ENCODE measurements around the gene TRMU. TPM values are rescaled to one million over a fixed set of nuclear protein-coding genes. Genes with fewer than 3 reads are reported as not detected.

Gene TRMU
- total RNA-seq, 3 donors from 2014 or later, result 40.5 to 41.5 (median 41.2) TPM

DNA sequence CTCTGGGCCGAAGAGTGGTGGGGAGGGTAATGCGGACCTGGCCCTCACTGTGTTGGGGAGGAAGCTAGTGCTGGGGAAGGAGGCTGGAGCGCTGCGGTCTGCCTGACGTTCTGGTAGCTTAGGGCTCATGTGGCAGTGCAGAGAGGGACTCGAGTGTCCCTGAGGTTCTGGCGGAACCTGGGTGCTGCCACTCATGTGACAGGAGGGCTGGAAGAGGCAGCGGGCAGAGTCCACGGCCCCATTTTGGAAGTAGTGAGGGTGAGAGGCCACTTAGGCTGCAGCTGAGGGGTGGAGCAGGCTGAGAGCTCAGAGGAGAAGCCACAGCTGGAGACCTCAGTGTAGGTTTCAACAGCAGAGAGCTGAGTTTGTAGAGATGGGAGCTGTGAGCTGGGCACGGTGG is 16.2 kb upstream of the TRMU start:
- no peaks in the 10 kb centered on the region for H3K36me3 ChIP-seq (ENCODE audit: low read depth)
- TF ChIP-seq CTCF (IDR thresholded peaks at IDR 0.05), result no peak
- intact Hi-C loops (cut with DNase I, micrococcal nuclease), result loop anchor here in 1 of 2 donors (10.0 kb wide), 1 partner anchor 325 kb away; no protein-coding TSS in a partner anchor
- no peak overlapping the region for H3K4me3 ChIP-seq
- no peaks in the 10 kb centered on the region for H3K9me3 ChIP-seq
- DNase-seq (no peak), ATAC-seq (no peak)
- no peaks in the 10 kb centered on the region for H3K4me1 ChIP-seq (ENCODE audit: low read depth)

GRCh38 chr22:46320166-46320710 is 15.3 kb upstream of the TRMU start:
- H3K4me3 ChIP-seq, result no peak overlapping the region
- TF ChIP-seq CTCF (IDR thresholded peaks at IDR 0.05), result no peak
- DNase-seq, result no peak
- no peaks in the 10 kb centered on the region for H3K9me3 ChIP-seq
- H3K36me3 ChIP-seq (ENCODE audit: low read depth), result no peaks in the 10 kb centered on the region
- ATAC-seq, result no peak
- no peaks in the 10 kb centered on the region for H3K4me1 ChIP-seq (ENCODE audit: low read depth)
- intact Hi-C loops (cut with DNase I, micrococcal nuclease), result no loop called here

DNA sequence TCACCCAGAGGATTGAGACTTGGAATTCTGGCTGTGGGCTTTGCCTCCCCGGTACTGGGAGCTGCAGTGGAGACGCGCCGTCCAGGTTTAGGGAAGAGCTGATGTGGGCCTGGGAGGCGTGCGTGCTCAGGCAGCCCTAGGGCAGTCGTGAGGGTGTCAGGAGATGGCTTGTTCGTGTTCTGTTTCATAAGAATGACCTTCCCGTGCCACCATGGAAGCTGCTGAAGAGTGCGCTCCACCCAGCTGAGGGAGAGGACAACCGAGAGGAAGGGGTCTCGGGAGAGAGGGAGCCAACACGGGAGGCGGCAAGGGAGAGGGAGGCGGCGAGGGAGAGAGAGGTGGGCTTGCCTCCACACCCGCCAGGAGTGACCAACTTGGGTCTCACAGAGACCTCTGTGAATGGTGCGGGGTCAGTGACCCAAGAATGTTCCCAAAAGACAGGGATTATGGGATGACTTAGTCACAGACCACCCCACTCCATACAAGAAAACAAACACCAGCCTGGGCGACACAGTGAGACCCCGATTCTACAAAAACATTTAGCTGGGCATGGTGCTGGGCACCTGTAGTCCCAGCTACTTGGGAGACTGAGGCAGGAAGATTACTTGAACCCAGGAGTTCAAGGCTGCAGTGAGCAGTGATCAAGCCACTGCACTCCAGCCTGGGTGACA is 14.7 kb upstream of the TRMU start:
- no peaks in the 10 kb centered on the region for H3K4me1 ChIP-seq (ENCODE audit: low read depth)
- TF ChIP-seq CTCF (IDR thresholded peaks at IDR 0.05), result no peak
- no peak for ATAC-seq
- no peaks in the 10 kb centered on the region for H3K36me3 ChIP-seq (ENCODE audit: low read depth)
- H3K4me3 ChIP-seq, result no peak overlapping the region
- no peak for DNase-seq
- H3K9me3 ChIP-seq, result no peaks in the 10 kb centered on the region
- intact Hi-C loops (cut with DNase I, micrococcal nuclease), result no loop called here

- intact Hi-C loops (cut with DNase I, micrococcal nuclease), result no loop called here
- H3K36me3 ChIP-seq (ENCODE audit: low read depth), result no peaks in the 10 kb centered on the region
These were observed 12.8 kb upstream of the TRMU start for GRCh38 chr22:46322711-46323110.

DNA sequence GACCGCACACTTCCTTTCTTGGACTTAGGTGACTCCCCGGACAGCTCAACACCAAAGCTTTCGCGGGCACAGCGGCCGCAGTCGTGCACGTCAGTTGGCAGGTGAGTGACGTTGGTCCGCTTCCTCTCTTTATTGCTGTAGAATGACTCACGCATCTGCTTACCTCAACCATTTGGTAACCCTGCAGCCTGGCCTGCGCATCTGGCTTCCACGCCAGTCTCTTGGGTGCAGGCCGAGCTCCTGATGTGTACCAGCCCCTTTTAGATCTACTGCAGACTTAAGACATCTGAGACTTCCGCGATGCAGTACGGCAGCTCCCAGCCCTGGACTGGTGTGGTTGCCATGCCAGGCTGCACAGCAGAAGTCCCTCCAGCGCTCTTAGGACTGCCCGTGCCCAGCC is 12.4 kb upstream of the TRMU start:
- H3K4me3 ChIP-seq, result no peak overlapping the region

More at GRCh38 chr22:46322711-46323110, 12.8 kb upstream of the TRMU start:
- Histone ChIP-seq H3K4me3 (no peak overlapping the region), H3K9me3 (no peaks in the 10 kb centered on the region), H3K4me1 (ENCODE audit: low read depth) (no peaks in the 10 kb centered on the region)
- DNase-seq (no peak), ATAC-seq (no peak)
- TF ChIP-seq CTCF (IDR thresholded peaks at IDR 0.05), result no peak

More for the DNA sequence above, 12.4 kb upstream of the TRMU start:
- Histone ChIP-seq H3K4me1 (ENCODE audit: low read depth) (no peaks in the 10 kb centered on the region), H3K36me3 (ENCODE audit: low read depth) (no peaks in the 10 kb centered on the region), H3K9me3 (no peaks in the 10 kb centered on the region)
- TF ChIP-seq CTCF (IDR thresholded peaks at IDR 0.05), result no peak
- ATAC-seq, result no peak
- no peak for DNase-seq
- intact Hi-C loops (cut with DNase I, micrococcal nuclease), result no loop called here
